HG03432 (cell line): ENCODE data around the gene TEAD1.
A peak's percentile ranks its signal among the peaks of the same experiment; 100 is the strongest.

ENCODE experiments used
- ATAC-seq: cut with Tn5 transposase; IDR thresholded peaks from one replicate; pipeline ENCODE4 v1.9.1; 2021; ENCODE audit warnings: mild to moderate bottlenecking, moderate library complexity; ENCODE audit not compliant: unreplicated experiment

The TEAD1 gene

GRCh38 chr11:12886508-12886907 is 212.3 kb downstream of the TEAD1 start:
- no peak for ATAC-seq

- ATAC-seq = peak; percentile 55
These were observed 214.4 kb downstream of the TEAD1 start for GRCh38 chr11:12888525-12889158.

DNA sequence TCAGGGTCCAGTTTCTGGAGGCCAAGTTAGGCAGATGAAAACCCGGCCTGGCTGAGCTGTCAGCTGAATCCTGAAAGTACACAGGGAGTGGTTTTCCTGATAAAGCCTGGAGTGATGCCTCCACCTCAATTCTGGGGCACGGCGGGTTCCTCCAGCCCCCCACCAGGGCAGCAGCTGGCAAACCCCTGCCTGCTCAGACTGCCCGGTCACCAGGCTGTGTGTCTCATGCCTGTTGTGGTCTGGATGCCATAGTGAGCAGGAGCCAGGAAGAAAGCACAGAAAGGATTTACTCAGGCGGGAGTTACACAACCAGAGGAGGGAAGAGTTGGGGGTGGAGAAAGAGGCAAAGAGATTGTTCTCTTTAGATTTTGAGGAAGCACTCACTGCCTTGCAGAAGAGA is 215.0 kb downstream of the TEAD1 start:
- ATAC-seq = no peak

DNA sequence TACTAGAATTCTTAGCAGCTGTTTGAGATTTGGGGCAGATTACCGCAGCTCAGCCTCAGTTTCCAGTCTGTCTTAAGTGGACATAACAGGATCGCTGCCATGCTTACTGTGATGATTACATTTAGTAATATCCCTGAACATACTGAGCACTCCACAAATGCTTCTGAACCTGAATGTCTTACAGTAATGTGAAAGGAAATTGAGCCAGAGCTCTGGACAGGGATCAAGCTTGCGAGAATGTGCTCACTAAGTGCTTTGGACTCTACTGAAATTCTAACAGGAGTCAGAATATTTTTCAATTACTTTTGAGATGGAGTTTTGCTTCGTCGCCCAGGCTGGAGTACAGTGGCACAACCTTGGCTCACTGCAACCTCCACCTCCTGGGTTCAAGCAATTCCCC is 216.3 kb downstream of the TEAD1 start:
- no peak for ATAC-seq

GRCh38 chr11:12893787-12894672 is 219.8 kb downstream of the TEAD1 start:
- no peak for ATAC-seq

- no peak for ATAC-seq
These were observed 223.2 kb downstream of the TEAD1 start for GRCh38 chr11:12897390-12897789.

GRCh38 chr11:12897867-12898266 is 223.6 kb downstream of the TEAD1 start:
- ATAC-seq = no peak

- no peak for ATAC-seq
These were observed 226.3 kb downstream of the TEAD1 start for GRCh38 chr11:12900496-12900895.

GRCh38 chr11:12901272-12901671 is 227.1 kb downstream of the TEAD1 start:
- no peak for ATAC-seq

GRCh38 chr11:12901874-12902481 is 227.8 kb downstream of the TEAD1 start:
- no peak for ATAC-seq

DNA sequence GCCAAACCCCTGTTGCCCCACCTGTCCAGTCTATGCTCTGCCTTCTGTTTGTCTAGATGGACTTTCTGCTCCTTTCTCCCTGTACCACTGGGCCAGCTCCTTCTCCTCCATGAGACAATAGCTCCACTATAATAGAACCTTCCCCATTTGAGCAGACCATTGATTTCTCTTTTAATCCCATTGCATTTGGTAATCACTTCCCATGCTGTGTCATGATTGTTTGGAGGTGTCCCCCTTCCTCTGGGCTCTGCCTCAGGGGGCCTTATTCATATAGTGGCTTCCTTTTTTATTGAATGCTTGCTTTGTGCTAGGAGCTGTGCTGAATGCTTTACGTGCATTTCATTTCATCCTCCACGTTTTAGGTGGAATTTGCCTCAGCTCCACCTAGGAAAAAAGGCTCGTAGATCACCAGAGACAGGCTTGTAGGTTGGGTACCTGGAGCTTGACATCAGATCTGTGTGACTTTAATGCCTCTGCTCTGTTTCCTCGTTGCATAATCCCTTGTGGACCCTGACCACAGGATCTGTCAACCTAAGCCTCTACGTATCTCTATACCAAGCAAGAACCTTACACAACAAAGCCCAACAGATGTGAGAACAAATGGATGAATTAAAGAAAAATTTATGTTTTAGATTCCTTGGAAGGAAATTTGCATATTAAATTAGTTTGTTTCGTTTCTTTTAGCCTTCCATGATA is 228.7 kb downstream of the TEAD1 start:
- ATAC-seq = no peak

- no peak for ATAC-seq
These were observed 231.2 kb downstream of the TEAD1 start for GRCh38 chr11:12905435-12905834.

DNA sequence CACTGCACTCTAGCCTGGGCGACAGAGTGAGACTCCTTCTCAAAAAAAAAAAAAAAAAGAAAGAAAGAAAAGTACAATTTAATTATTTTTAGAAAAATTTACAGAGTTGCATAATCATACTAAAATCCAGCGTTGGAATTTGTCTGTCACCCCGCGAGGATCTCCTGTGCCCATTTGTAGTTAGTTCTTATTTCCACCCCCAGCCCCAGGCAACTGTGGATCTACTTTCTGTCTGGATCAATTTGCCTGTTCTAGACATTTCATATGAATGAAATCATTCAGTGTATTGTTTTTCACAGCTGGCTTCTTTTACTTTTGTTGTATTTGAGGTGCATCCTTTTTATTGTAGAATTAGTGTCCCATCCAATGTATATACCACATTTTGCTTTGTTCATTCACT is 232.3 kb downstream of the TEAD1 start:
- ATAC-seq = no peak

- ATAC-seq = no peak
These were observed 235.7 kb downstream of the TEAD1 start for GRCh38 chr11:12909879-12910278.

- no peak for ATAC-seq
These were observed 240.2 kb downstream of the TEAD1 start for GRCh38 chr11:12914400-12914912.

- no peak for ATAC-seq
These were observed 240.9 kb downstream of the TEAD1 start for GRCh38 chr11:12915093-12915492.

DNA sequence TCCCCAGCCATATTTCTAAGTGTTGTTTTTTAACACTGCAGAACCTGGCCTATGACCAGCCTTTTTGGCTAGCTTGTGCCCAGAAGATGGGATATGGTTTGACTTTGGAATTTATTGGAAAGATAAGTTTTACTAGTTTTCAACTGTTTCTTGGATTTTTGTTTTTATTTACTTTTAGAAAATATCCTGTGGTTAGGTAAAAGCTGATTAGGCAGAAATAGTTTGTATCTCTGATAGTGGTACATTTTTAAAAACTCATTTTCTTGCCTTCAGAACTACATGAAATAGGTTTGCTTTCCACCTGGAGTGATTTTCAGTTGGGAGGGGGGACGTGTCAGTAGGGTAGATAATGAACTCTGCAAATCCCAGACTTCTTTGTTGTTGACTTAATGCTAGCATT is 243.6 kb downstream of the TEAD1 start:
- ATAC-seq = no peak

DNA sequence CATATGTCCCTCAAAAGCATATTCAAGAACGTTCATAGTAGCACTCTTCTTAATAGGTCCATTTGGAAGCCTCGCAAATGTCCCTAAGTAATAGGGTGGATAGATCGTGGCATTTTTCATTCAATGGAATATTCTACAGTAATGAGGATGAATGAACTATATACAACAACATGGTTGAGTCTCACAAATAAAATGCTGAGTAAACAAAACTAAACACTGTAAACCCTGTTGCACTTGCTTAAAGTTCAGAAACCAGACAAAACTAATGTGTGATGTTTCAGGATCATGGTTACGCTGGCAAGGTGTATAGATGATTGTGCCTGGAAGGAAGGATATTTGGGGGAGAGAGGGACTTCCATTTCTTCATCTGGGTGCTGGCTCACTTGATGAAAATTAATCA is 244.4 kb downstream of the TEAD1 start:
- ATAC-seq = no peak

- ATAC-seq = no peak
These were observed 248.2 kb downstream of the TEAD1 start for GRCh38 chr11:12922418-12922817.

DNA sequence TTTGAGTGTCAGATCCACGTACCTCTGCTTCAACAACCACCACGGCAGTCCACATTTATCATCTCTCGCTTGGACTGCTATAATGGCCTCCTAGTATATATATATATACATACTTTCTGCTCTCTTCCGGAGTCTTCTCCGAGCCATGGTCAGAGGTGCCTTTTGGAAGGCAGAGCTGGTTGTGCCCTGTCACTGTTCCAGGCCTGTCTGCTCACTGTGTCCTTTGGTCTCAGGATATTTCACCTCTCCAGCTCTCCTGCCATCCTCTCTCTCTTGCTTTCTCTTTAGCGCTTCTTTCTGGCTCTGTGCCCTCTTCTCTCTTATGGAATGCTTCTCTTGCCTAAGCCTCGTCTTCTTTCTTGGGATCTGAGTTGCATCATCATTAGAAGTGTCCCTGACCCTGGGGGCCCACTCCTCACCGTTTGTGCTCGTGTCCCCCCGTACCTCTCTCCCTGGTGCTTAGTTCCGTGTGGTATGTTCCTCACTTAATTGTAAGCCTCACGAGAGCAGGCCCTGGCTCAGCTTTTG is 248.8 kb downstream of the TEAD1 start:
- no peak for ATAC-seq

DNA sequence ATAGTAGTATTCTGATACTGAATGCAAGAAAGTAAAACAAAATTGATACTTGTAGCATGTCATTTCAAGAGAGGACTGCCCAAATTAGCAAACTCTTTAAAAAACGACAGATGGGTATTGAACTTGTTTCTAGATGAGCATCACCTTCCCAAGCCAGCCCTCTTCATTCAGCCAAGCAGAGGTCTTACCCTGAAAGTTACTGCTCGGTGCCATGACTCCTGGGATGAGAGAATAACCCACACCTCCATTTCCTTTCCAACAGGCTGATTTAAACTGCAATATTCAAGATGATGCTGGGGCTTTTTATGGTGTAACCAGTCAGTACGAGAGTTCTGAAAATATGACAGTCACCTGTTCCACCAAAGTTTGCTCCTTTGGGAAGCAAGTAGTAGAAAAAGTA is 250.4 kb downstream of the TEAD1 start:
- ATAC-seq = no peak
